ENCODE data around the gene CIAO2B. TPM values are rescaled to one million over a fixed set of nuclear protein-coding genes. Genes with fewer than 3 reads are reported as not detected.

The CIAO2B gene
- total and polyA plus RNA-seq, 2 donors (not counting 3 experiments of a cell fraction or from before 2014, with no cell fraction given), result 78.7 to 314 TPM

GRCh38 chr16:66917741-66918140, 16.5 kb downstream of the CIAO2B start:
- DNase-seq (ENCODE audit: low read depth, low spot score) (no peak), FAIRE-seq (no peak)
- CTCF ChIA-PET, result interaction anchor here (0.9 to 5.2 kb wide), 5 partner anchors 8 to 47 kb away, joined by 3 to 25 read pairs (median 5); no protein-coding TSS in a partner anchor
- no peak overlapping the region for H2AFZ ChIP-seq (ENCODE audit: low read depth, low read length)
- H4K20me1 ChIP-seq (replicated peaks; ENCODE audit: control insufficient read depth, extremely low read depth, insufficient read depth, low read length), result no peaks in the 10 kb centered on the region
- no TSS peak for BruUV-seq (replicated peaks)
- peaks cover 12 to 21% of the 10 kb centered on the region in 2 experiments for H3K27me3 ChIP-seq (ENCODE audit: control insufficient read depth in 2 of 2, insufficient read depth in 2 of 2, low read length in 2 of 2)
- intact Hi-C loops (cut with micrococcal nuclease), result no loop called here
- no peak for TF ChIP-seq CTCF (IDR thresholded peaks at IDR 0.05; ENCODE audit: extremely low read depth in 1 of 2, insufficient read depth in 1 of 2, low read depth in 1 of 2, low read length in 2 of 2)
- no peak for TF ChIP-seq FOS (IDR thresholded peaks at IDR 0.05; ENCODE audit: borderline replicate concordance, insufficient read depth, low read length)
- no peak for TF ChIP-seq GATA2 (IDR thresholded peaks at IDR 0.05; ENCODE audit: insufficient read depth, insufficient read length, low read depth, low read length)
- TF ChIP-seq JUN (IDR thresholded peaks at IDR 0.05; ENCODE audit: borderline replicate concordance, insufficient read depth, insufficient read length, low read depth), result no peak
- TF ChIP-seq POLR2A (IDR thresholded peaks at IDR 0.05; ENCODE audit: low read depth, low read length), result no peak
- no peak for TF ChIP-seq MAX (IDR thresholded peaks at IDR 0.05; ENCODE audit: insufficient read depth, insufficient read length)
- no peak for TF ChIP-seq POLR2AphosphoS5 (IDR thresholded peaks at IDR 0.05; ENCODE audit: insufficient read depth, low read depth, low read length)
- no peak for TF ChIP-seq MYC (IDR thresholded peaks at IDR 0.05; ENCODE audit: low read depth, low read length)
- TF ChIP-seq EZH2 (IDR thresholded peaks at IDR 0.05; ENCODE audit: borderline replicate concordance, low read depth, low read length, severe bottlenecking), result no peak
- H3K79me2 ChIP-seq (ENCODE audit: control insufficient read depth, insufficient read depth, low read length), result no peaks in the 10 kb centered on the region
- no peaks in the 10 kb centered on the region for H3K4me1 ChIP-seq (ENCODE audit: control insufficient read depth, extremely low read depth, insufficient read depth, low read length)
- H3K36me3 ChIP-seq (ENCODE audit: control insufficient read depth in 2 of 2, extremely low read depth in 1 of 2, insufficient read depth in 2 of 2, low read length in 2 of 2), result no peaks in the 10 kb centered on the region
- H3K27ac ChIP-seq (ENCODE audit: insufficient read depth, low read depth, low read length), result no peak overlapping the region
- H3K9me3 ChIP-seq (replicated peaks; ENCODE audit: control insufficient read depth, insufficient read depth, low read length), result no peaks in the 10 kb centered on the region
- H3K4me3 ChIP-seq (replicated peaks in 1 of 3; ENCODE audit: insufficient read depth in 1 of 3, low read depth in 1 of 3, low read length in 3 of 3), result no peak overlapping the region
- dilution Hi-C loops (cut with MboI; ENCODE audit: extremely low pct_ligation_motif_present, low sequenced_read_pairs), result no loop called here
- no peaks in the 10 kb centered on the region for H3K9me1 ChIP-seq (replicated peaks; ENCODE audit: control insufficient read depth, extremely low read depth, insufficient read depth, low read length)
- POLR2A ChIA-PET, result no interaction called here
- H3K9ac ChIP-seq (replicated peaks; ENCODE audit: extremely low read depth, insufficient read depth, low read length), result no peak overlapping the region
- H3K4me2 ChIP-seq (ENCODE audit: insufficient read depth, low read length), result no peak overlapping the region
